Astrocyte (in vitro differentiated cells and primary cell): ENCODE results near the gene RAB5IF.
"Not testable (repeated sequence)": the region's sequence is repeated elsewhere in the genome, so short reads cannot be mapped to it uniquely, and the experiment has no call there.

Experiments used
- EZH2 ChIP-seq: IDR thresholded peaks from 2 replicates; pipeline ENCODE4 v1.6.1; 2012; ENCODE audit warnings: mild to moderate bottlenecking, low read length, inconsistent platforms; ENCODE audit not compliant: insufficient read depth
- TF ChIP-seq, protein P1 (sequence below): IDR thresholded peaks from 2 replicates; pipeline ENCODE4 v1.5.1; 2011; ENCODE audit warnings: low read depth, mild to moderate bottlenecking, inconsistent platforms, low read length, moderate library complexity; ENCODE audit not compliant: insufficient read depth

DNA sequence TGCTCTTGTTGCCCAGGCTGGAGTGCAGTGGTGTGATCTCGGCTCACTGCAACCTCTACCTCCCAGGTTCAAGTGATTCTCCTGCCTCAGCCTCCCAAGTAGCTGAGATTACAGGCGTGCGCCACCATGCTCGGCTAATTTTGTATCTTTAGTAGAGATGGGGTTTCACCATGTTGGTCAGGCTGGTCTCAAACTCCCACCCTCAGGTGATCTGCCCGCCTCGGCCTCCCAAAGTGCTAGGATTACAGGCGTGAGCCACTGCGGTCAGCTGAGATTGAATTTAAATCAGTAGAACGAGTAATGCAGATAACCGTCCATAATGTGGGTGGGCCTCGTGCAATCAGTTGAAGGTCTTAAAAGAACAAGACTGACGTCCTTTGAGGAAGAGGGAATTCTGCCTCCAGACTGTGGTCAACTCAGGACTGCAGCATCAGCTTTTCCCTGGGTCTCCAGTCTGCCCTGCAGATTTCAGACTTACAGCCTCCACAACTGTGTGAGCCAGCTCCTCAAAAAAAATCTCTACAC, 33.4 kb downstream of the RAB5IF start:
- TF ChIP-seq, protein P1, sequence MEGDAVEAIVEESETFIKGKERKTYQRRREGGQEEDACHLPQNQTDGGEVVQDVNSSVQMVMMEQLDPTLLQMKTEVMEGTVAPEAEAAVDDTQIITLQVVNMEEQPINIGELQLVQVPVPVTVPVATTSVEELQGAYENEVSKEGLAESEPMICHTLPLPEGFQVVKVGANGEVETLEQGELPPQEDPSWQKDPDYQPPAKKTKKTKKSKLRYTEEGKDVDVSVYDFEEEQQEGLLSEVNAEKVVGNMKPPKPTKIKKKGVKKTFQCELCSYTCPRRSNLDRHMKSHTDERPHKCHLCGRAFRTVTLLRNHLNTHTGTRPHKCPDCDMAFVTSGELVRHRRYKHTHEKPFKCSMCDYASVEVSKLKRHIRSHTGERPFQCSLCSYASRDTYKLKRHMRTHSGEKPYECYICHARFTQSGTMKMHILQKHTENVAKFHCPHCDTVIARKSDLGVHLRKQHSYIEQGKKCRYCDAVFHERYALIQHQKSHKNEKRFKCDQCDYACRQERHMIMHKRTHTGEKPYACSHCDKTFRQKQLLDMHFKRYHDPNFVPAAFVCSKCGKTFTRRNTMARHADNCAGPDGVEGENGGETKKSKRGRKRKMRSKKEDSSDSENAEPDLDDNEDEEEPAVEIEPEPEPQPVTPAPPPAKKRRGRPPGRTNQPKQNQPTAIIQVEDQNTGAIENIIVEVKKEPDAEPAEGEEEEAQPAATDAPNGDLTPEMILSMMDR = not testable (repeated sequence)
- TF ChIP-seq EZH2 = not testable (repeated sequence)
